ENCODE data around the gene LMNTD2.

Gene LMNTD2

DNA sequence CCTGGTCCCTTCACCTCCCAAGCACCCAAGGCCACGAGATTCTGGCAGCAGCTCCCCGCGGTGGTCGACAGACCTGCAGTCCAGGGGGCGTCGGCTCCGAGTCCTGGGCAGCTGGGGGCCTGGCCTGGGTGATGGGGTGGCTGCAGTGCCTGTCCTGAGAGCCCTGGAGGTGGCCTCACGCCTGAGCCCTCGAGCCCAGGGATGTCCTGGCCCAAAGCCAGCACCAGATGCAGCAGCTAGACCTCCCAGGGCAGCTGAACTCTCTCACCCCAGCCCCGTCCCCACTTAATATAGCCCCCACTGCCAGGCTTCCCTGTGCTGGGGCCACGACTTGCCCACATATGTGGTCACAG, 6.6 kb downstream of the LMNTD2 start:
- no peak overlapping the region for H3K27ac ChIP-seq (replicated peaks)
- TF ChIP-seq SPI1 (IDR thresholded peaks at IDR 0.05; ENCODE audit: borderline replicate concordance, low read depth) (no peak), GABPA (IDR thresholded peaks at IDR 0.05; ENCODE audit: low read depth) (no peak), POLR2AphosphoS5 (IDR thresholded peaks at IDR 0.05; ENCODE audit: low read depth) (no peak)
- TF ChIP-seq, protein P1, sequence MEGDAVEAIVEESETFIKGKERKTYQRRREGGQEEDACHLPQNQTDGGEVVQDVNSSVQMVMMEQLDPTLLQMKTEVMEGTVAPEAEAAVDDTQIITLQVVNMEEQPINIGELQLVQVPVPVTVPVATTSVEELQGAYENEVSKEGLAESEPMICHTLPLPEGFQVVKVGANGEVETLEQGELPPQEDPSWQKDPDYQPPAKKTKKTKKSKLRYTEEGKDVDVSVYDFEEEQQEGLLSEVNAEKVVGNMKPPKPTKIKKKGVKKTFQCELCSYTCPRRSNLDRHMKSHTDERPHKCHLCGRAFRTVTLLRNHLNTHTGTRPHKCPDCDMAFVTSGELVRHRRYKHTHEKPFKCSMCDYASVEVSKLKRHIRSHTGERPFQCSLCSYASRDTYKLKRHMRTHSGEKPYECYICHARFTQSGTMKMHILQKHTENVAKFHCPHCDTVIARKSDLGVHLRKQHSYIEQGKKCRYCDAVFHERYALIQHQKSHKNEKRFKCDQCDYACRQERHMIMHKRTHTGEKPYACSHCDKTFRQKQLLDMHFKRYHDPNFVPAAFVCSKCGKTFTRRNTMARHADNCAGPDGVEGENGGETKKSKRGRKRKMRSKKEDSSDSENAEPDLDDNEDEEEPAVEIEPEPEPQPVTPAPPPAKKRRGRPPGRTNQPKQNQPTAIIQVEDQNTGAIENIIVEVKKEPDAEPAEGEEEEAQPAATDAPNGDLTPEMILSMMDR (IDR thresholded peaks at IDR 0.05; ENCODE audit: insufficient read depth, low read length): no peak
- TF ChIP-seq, protein P2, sequence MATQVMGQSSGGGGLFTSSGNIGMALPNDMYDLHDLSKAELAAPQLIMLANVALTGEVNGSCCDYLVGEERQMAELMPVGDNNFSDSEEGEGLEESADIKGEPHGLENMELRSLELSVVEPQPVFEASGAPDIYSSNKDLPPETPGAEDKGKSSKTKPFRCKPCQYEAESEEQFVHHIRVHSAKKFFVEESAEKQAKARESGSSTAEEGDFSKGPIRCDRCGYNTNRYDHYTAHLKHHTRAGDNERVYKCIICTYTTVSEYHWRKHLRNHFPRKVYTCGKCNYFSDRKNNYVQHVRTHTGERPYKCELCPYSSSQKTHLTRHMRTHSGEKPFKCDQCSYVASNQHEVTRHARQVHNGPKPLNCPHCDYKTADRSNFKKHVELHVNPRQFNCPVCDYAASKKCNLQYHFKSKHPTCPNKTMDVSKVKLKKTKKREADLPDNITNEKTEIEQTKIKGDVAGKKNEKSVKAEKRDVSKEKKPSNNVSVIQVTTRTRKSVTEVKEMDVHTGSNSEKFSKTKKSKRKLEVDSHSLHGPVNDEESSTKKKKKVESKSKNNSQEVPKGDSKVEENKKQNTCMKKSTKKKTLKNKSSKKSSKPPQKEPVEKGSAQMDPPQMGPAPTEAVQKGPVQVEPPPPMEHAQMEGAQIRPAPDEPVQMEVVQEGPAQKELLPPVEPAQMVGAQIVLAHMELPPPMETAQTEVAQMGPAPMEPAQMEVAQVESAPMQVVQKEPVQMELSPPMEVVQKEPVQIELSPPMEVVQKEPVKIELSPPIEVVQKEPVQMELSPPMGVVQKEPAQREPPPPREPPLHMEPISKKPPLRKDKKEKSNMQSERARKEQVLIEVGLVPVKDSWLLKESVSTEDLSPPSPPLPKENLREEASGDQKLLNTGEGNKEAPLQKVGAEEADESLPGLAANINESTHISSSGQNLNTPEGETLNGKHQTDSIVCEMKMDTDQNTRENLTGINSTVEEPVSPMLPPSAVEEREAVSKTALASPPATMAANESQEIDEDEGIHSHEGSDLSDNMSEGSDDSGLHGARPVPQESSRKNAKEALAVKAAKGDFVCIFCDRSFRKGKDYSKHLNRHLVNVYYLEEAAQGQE (IDR thresholded peaks at IDR 0.05; ENCODE audit: insufficient replicate concordance, low read depth): no peak
- DNase-seq (ENCODE audit: low read depth in 1 of 2, low spot score in 1 of 2): no peak
- peaks cover 30% of the 10 kb centered on the region for H3K27me3 ChIP-seq (ENCODE audit: insufficient read depth, poor library complexity, severe bottlenecking)
- no peak overlapping the region for H3K4me3 ChIP-seq (replicated peaks; ENCODE audit: insufficient read depth, low read length)

DNA sequence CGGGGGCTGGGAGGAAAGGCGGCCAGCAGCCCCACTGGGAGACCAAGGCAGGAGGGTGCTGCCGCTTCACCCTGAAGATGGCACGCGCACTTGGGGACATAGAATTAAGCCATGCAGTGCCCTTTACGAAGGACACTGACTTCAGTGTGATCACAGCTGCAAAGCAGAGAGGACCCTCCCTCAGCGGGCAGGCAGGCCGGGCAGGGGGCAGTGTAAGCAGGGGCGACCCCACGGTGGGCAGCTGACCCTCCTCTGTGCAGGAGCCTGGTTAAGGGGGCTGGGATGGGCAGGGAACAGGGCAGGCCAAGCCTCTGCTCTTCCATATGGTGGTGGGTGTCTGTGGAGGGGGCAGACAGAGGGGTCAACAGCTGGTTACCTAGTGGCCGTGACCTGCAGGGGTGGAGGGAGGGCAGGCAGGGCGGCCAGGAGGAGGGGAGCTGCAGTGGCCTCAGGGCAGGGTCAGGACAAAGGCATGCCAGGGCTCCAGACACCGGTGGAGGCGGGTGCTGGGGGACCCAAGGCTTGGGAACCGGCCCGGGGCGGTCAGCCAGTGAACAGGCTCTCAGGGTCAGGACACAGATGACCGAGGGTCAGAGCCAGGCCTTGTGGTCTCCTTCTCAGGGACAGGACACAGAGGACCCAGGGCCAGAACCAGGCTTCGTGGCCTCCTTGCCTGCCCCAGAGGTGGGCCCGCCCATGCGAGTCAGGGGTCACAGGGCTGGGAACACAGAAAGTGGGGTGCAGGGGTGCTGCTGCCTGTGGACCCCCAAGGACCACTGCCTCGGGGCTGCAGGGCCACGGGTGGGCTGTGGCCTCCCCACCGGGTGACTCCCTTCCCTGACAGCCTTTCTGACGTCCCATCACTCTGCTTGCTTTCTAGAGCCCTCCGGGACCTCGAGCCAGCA, 7.2 kb downstream of the LMNTD2 start:
- no peak for TF ChIP-seq GABPA (IDR thresholded peaks at IDR 0.05; ENCODE audit: low read depth)
- TF ChIP-seq, protein P1 (IDR thresholded peaks at IDR 0.05; ENCODE audit: insufficient read depth, low read length): no peak
- TF ChIP-seq SPI1 (IDR thresholded peaks at IDR 0.05; ENCODE audit: borderline replicate concordance, low read depth): no peak
- TF ChIP-seq, protein P2 (IDR thresholded peaks at IDR 0.05; ENCODE audit: insufficient replicate concordance, low read depth): no peak
- TF ChIP-seq POLR2AphosphoS5 (IDR thresholded peaks at IDR 0.05; ENCODE audit: low read depth): no peak
- H3K27ac ChIP-seq (replicated peaks): no peak overlapping the region

DNA sequence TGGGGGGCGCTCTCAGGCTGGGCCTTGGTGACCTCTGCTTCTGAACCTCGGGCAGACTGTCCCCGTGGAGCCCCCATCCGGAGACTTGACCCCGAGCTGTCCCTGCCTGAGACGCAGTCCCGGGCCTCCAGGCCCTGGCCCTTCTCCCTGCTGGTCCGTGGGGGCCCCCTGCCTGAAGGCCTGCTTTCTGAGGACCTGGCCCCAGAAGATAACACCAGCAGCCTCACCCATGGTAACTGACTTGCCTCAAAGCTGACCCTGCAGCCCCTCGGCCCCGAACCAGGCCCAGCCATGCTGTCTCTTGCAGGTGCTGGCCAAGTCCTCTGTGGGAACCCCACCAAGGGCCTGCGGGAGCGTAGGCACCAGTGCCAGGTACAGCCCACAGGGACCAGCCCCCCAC, 8.9 kb downstream of the LMNTD2 start:
- DNase-seq (ENCODE audit: low read depth in 1 of 2, low spot score in 1 of 2): no peak
- TF ChIP-seq SPI1 (IDR thresholded peaks at IDR 0.05; ENCODE audit: borderline replicate concordance, low read depth): no peak
- no peak for TF ChIP-seq GABPA (IDR thresholded peaks at IDR 0.05; ENCODE audit: low read depth)
- no peak for TF ChIP-seq POLR2AphosphoS5 (IDR thresholded peaks at IDR 0.05; ENCODE audit: low read depth)
- TF ChIP-seq, protein P1 (IDR thresholded peaks at IDR 0.05; ENCODE audit: insufficient read depth, low read length): no peak
- TF ChIP-seq, protein P2 (IDR thresholded peaks at IDR 0.05; ENCODE audit: insufficient replicate concordance, low read depth): no peak
- Histone ChIP-seq H3K27ac (replicated peaks) (no peak overlapping the region), H3K4me3 (replicated peaks; ENCODE audit: insufficient read depth, low read length) (no peak overlapping the region), H3K27me3 (ENCODE audit: insufficient read depth, poor library complexity, severe bottlenecking) (peaks cover 13% of the 10 kb centered on the region)

More for the DNA sequence above, 7.2 kb downstream of the LMNTD2 start:
- DNase-seq (ENCODE audit: low read depth in 1 of 2, low spot score in 1 of 2): no peak
- Histone ChIP-seq H3K27me3 (ENCODE audit: insufficient read depth, poor library complexity, severe bottlenecking) (peaks cover 30% of the 10 kb centered on the region), H3K4me3 (replicated peaks; ENCODE audit: insufficient read depth, low read length) (no peak overlapping the region)
